Large intestine (tissue), 3 donors: Measurements from ENCODE around the gene PDXK. TPM values are rescaled to one million over a fixed set of nuclear protein-coding genes. Genes with fewer than 3 reads are reported as not detected.
"Not testable (repeated sequence)": the region's sequence is repeated elsewhere in the genome, so short reads cannot be mapped to it uniquely, and the experiment has no call there.

Experiments used
- DNase-seq, 2 donors: peaks; one replicate each; pipeline versions ENCODE4 v3.0.0 to v3.0.0-alpha.2; 2013
- H3K27ac ChIP-seq: one replicate; pipeline ENCODE4 v1.5.1; 2013; ENCODE audit warnings: low read length
- H3K27me3 ChIP-seq: 2 replicates; pipeline ENCODE4 v1.6.1; 2013; ENCODE audit warnings: low read length; ENCODE audit not compliant: control insufficient read depth, insufficient read depth
- H3K36me3 ChIP-seq: 2 replicates; pipeline ENCODE4 v1.6.1; 2013; ENCODE audit warnings: low read length; ENCODE audit not compliant: control insufficient read depth, insufficient read depth
- H3K4me1 ChIP-seq: one replicate; pipeline ENCODE4 v1.6.1; 2013; ENCODE audit warnings: low read length; ENCODE audit not compliant: control insufficient read depth, insufficient read depth
- H3K4me3 ChIP-seq: one replicate; pipeline ENCODE4 v1.5.1; 2013; ENCODE audit warnings: low read length
- H3K9me3 ChIP-seq: one replicate; pipeline ENCODE4 v1.6.1; 2013; ENCODE audit warnings: mild to moderate bottlenecking, low read depth, low read length, moderate library complexity; ENCODE audit not compliant: control insufficient read depth
- WGBS: methylation state at CpG from one replicate; pipeline ENCODE4 v1.1.5; 2013; ENCODE audit warnings: low lambda C conversion rate; ENCODE audit not compliant: insufficient coverage; 5-methylcytosine and 5-hydroxymethylcytosine counted together
- polyA plus RNA-seq: library from polyadenylated mRNA; unstranded; fragments of 120-200 nt; gene quantifications from one replicate; pipeline ENCODE4 v1.2.1, GENCODE V29; 2013

PDXK gene
- polyA plus RNA-seq, 1 donor: 86.5 TPM

GRCh38 chr21:43708745-43709381 is 10.1 kb upstream of the PDXK start:
- no peak overlapping the region for H3K27ac ChIP-seq
- H3K4me3 ChIP-seq: no peak overlapping the region
- peaks cover 17% of the 10 kb centered on the region for H3K4me1 ChIP-seq
- no peaks in the 10 kb centered on the region for H3K36me3 ChIP-seq
- no peak for DNase-seq
- H3K27me3 ChIP-seq: no peaks in the 10 kb centered on the region
- H3K9me3 ChIP-seq: no peaks in the 10 kb centered on the region
- WGBS: no CpG with 5 or more reads among the region's 13 CpGs

- Histone ChIP-seq H3K27ac (peak overlapping the region; percentile 92), H3K36me3 (no peaks in the 10 kb centered on the region), H3K4me3 (peak overlapping the region; percentile 1), H3K27me3 (no peaks in the 10 kb centered on the region), H3K9me3 (no peaks in the 10 kb centered on the region), H3K4me1 (peaks cover 17% of the 10 kb centered on the region)
- WGBS: no CpG with 5 or more reads among the region's 13 CpGs
- DNase-seq: peak; percentile 91 to 96
Observed at GRCh38 chr21:43712268-43712942, 6.5 kb upstream of the PDXK start.

- H3K27ac ChIP-seq: peak overlapping the region; percentile 92
- H3K9me3 ChIP-seq, DNase-seq, H3K27me3 ChIP-seq, H3K4me3 ChIP-seq, H3K36me3 ChIP-seq: not testable (repeated sequence)
- WGBS: no CpG with 5 or more reads among the region's 6 CpGs
- H3K4me1 ChIP-seq: peaks cover 20% of the 10 kb centered on the region
Observed at GRCh38 chr21:43713123-43713522, 5.8 kb upstream of the PDXK start.

- Histone ChIP-seq H3K36me3 (no peaks in the 10 kb centered on the region), H3K9me3 (no peaks in the 10 kb centered on the region), H3K27me3 (no peaks in the 10 kb centered on the region), H3K27ac (no peak overlapping the region), H3K4me1 (peaks cover 32% of the 10 kb centered on the region), H3K4me3 (no peak overlapping the region)
- DNase-seq: no peak
- no CpG with 5 or more reads among the region's 12 CpGs for WGBS
Observed at GRCh38 chr21:43716376-43717165, 2.4 kb upstream of the PDXK start.

- Histone ChIP-seq H3K27me3 (no peaks in the 10 kb centered on the region), H3K27ac (no peak overlapping the region), H3K4me3 (no peak overlapping the region), H3K9me3 (no peaks in the 10 kb centered on the region), H3K4me1 (peaks cover 37% of the 10 kb centered on the region), H3K36me3 (no peaks in the 10 kb centered on the region)
- no peak for DNase-seq
- WGBS: 73% methylated on average over 3 of the region's 13 CpGs
Observed at GRCh38 chr21:43717166-43717853, 1.6 kb upstream of the PDXK start.

GRCh38 chr21:43717967-43718871 is 710 bp upstream of the PDXK start:
- peak overlapping the region; percentile 66 for H3K27ac ChIP-seq
- no CpG with 5 or more reads among the region's 70 CpGs for WGBS
- peaks cover 32% of the 10 kb centered on the region for H3K4me1 ChIP-seq
- H3K9me3 ChIP-seq: no peaks in the 10 kb centered on the region
- no peak for DNase-seq
- no peaks in the 10 kb centered on the region for H3K36me3 ChIP-seq
- H3K4me3 ChIP-seq: peak overlapping the region; percentile 67
- no peaks in the 10 kb centered on the region for H3K27me3 ChIP-seq

GRCh38 chr21:43719748-43720538 is 1.0 kb downstream of the PDXK start:
- Histone ChIP-seq H3K4me1 (peaks cover 31% of the 10 kb centered on the region), H3K4me3 (peak overlapping the region; percentile 91), H3K9me3 (no peaks in the 10 kb centered on the region), H3K27ac (peak overlapping the region; percentile 89), H3K27me3 (no peaks in the 10 kb centered on the region), H3K36me3 (peaks cover 13% of the 10 kb centered on the region)
- WGBS: no CpG with 5 or more reads among the region's 49 CpGs
- DNase-seq: peak in 1 of 2 donors; percentile 63

- Histone ChIP-seq H3K4me1 (peaks cover 31% of the 10 kb centered on the region), H3K27me3 (no peaks in the 10 kb centered on the region), H3K4me3 (peak overlapping the region; percentile 91), H3K36me3 (peaks cover 13% of the 10 kb centered on the region), H3K9me3 (no peaks in the 10 kb centered on the region), H3K27ac (peak overlapping the region; percentile 89)
- peak in 1 of 2 donors; percentile 36 for DNase-seq
- no CpG with 5 or more reads among the region's 16 CpGs for WGBS
Observed at GRCh38 chr21:43720539-43721166, 1.7 kb downstream of the PDXK start.

GRCh38 chr21:43721206-43721605 is 2.3 kb downstream of the PDXK start:
- no peaks in the 10 kb centered on the region for H3K9me3 ChIP-seq
- peak in 1 of 2 donors; percentile 33 for DNase-seq
- H3K27ac ChIP-seq: peak overlapping the region; percentile 89
- peaks cover 13% of the 10 kb centered on the region for H3K36me3 ChIP-seq
- no peaks in the 10 kb centered on the region for H3K27me3 ChIP-seq
- peak overlapping the region; percentile 91 for H3K4me3 ChIP-seq
- peaks cover 34% of the 10 kb centered on the region for H3K4me1 ChIP-seq
- 83% methylated on average over 2 of the region's 4 CpGs for WGBS
